ENCODE data around the gene IRX6. TPM values are rescaled to one million over a fixed set of nuclear protein-coding genes. Genes with fewer than 3 reads are reported as not detected.

Gene IRX6
- total and polyA plus RNA-seq, 2 donors (not counting 3 experiments of a cell fraction or from before 2014, with no cell fraction given) = not detected

- H3K27me3 ChIP-seq (ENCODE audit: control insufficient read depth in 2 of 2, insufficient read depth in 2 of 2, low read length in 2 of 2) = no peaks in the 10 kb centered on the region
- no peak overlapping the region for H2AFZ ChIP-seq (ENCODE audit: low read depth, low read length)
- no peak overlapping the region for H3K27ac ChIP-seq (ENCODE audit: insufficient read depth, low read depth, low read length)
- CTCF ChIA-PET = no interaction called here
- no peak overlapping the region for H3K9ac ChIP-seq (replicated peaks; ENCODE audit: extremely low read depth, insufficient read depth, low read length)
- no peak for TF ChIP-seq JUN (IDR thresholded peaks at IDR 0.05; ENCODE audit: borderline replicate concordance, insufficient read depth, insufficient read length, low read depth)
- no peaks in the 10 kb centered on the region for H3K9me1 ChIP-seq (replicated peaks; ENCODE audit: control insufficient read depth, extremely low read depth, insufficient read depth, low read length)
- no peak for FAIRE-seq
- dilution Hi-C loops (cut with MboI; ENCODE audit: extremely low pct_ligation_motif_present, low sequenced_read_pairs) = no loop called here
- no peak for DNase-seq (ENCODE audit: low read depth, low spot score)
- intact Hi-C loops (cut with micrococcal nuclease) = no loop called here
- H3K4me3 ChIP-seq (replicated peaks in 1 of 3; ENCODE audit: insufficient read depth in 1 of 3, low read depth in 1 of 3, low read length in 3 of 3) = no peak overlapping the region
- no peaks in the 10 kb centered on the region for H3K4me1 ChIP-seq (ENCODE audit: control insufficient read depth, extremely low read depth, insufficient read depth, low read length)
- no TSS peak for BruUV-seq (replicated peaks)
- POLR2A ChIA-PET = interaction anchor here (0.6 kb wide), 1 partner anchor 293 kb away, joined by 3 read pairs; no protein-coding TSS in a partner anchor
- no peaks in the 10 kb centered on the region for H3K36me3 ChIP-seq (ENCODE audit: control insufficient read depth in 2 of 2, extremely low read depth in 1 of 2, insufficient read depth in 2 of 2, low read length in 2 of 2)
- H3K4me2 ChIP-seq (ENCODE audit: insufficient read depth, low read length) = no peak overlapping the region
- no peaks in the 10 kb centered on the region for H3K79me2 ChIP-seq (ENCODE audit: control insufficient read depth, insufficient read depth, low read length)
- no peaks in the 10 kb centered on the region for H3K9me3 ChIP-seq (replicated peaks; ENCODE audit: control insufficient read depth, insufficient read depth, low read length)
- H4K20me1 ChIP-seq (replicated peaks; ENCODE audit: control insufficient read depth, extremely low read depth, insufficient read depth, low read length) = no peaks in the 10 kb centered on the region
Measured at GRCh38 chr16:55302635-55303034, 21.4 kb upstream of the IRX6 start.

DNA sequence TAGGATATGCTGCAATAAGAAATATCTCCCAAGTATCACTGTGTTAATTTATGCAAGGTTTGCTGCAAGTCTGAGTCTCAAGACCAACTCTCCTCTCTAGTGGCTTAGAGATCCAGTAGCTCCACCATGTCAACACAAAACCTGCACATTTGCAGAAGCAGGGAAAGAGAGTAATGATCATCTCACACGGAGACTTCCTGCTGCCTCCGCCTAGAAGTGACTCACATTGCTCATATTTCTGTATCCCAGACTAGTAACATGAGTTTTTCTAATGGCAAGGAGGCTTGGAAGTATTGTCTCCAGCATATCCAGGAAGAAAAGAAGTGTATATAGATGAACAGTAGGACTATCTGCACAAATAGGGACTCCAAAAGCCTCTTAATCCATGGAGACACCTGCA lies 15.0 kb upstream of the IRX6 start:
- H3K36me3 ChIP-seq (ENCODE audit: control insufficient read depth in 2 of 2, extremely low read depth in 1 of 2, insufficient read depth in 2 of 2, low read length in 2 of 2) = no peaks in the 10 kb centered on the region
- FAIRE-seq (no peak), DNase-seq (ENCODE audit: low read depth, low spot score) (no peak)
- no peaks in the 10 kb centered on the region for H3K27me3 ChIP-seq (ENCODE audit: control insufficient read depth in 2 of 2, insufficient read depth in 2 of 2, low read length in 2 of 2)
- ChIA-PET POLR2A (no interaction called here), CTCF (no interaction called here)
- no peak overlapping the region for H2AFZ ChIP-seq (ENCODE audit: low read depth, low read length)
- no peak overlapping the region for H3K27ac ChIP-seq (ENCODE audit: insufficient read depth, low read depth, low read length)
- no peak overlapping the region for H3K9ac ChIP-seq (replicated peaks; ENCODE audit: extremely low read depth, insufficient read depth, low read length)
- BruUV-seq (replicated peaks) = no TSS peak
- no peaks in the 10 kb centered on the region for H3K79me2 ChIP-seq (ENCODE audit: control insufficient read depth, insufficient read depth, low read length)
- TF ChIP-seq CTCF (IDR thresholded peaks at IDR 0.05; ENCODE audit: extremely low read depth in 1 of 2, insufficient read depth in 1 of 2, low read depth in 1 of 2, low read length in 2 of 2) (no peak), MAX (IDR thresholded peaks at IDR 0.05; ENCODE audit: insufficient read depth, insufficient read length) (no peak), FOS (IDR thresholded peaks at IDR 0.05; ENCODE audit: borderline replicate concordance, insufficient read depth, low read length) (no peak), EZH2 (IDR thresholded peaks at IDR 0.05; ENCODE audit: borderline replicate concordance, low read depth, low read length, severe bottlenecking) (no peak), JUN (IDR thresholded peaks at IDR 0.05; ENCODE audit: borderline replicate concordance, insufficient read depth, insufficient read length, low read depth) (no peak), POLR2AphosphoS5 (IDR thresholded peaks at IDR 0.05; ENCODE audit: insufficient read depth, low read depth, low read length) (no peak), MYC (IDR thresholded peaks at IDR 0.05; ENCODE audit: low read depth, low read length) (no peak), GATA2 (IDR thresholded peaks at IDR 0.05; ENCODE audit: insufficient read depth, insufficient read length, low read depth, low read length) (no peak)
- intact Hi-C loops (cut with micrococcal nuclease) = no loop called here
- no peak overlapping the region for H3K4me2 ChIP-seq (ENCODE audit: insufficient read depth, low read length)
- dilution Hi-C loops (cut with MboI; ENCODE audit: extremely low pct_ligation_motif_present, low sequenced_read_pairs) = no loop called here
- H4K20me1 ChIP-seq (replicated peaks; ENCODE audit: control insufficient read depth, extremely low read depth, insufficient read depth, low read length) = no peaks in the 10 kb centered on the region
- no peaks in the 10 kb centered on the region for H3K4me1 ChIP-seq (ENCODE audit: control insufficient read depth, extremely low read depth, insufficient read depth, low read length)
- H3K9me1 ChIP-seq (replicated peaks; ENCODE audit: control insufficient read depth, extremely low read depth, insufficient read depth, low read length) = no peaks in the 10 kb centered on the region
- no peaks in the 10 kb centered on the region for H3K9me3 ChIP-seq (replicated peaks; ENCODE audit: control insufficient read depth, insufficient read depth, low read length)
- H3K4me3 ChIP-seq (replicated peaks in 1 of 3; ENCODE audit: insufficient read depth in 1 of 3, low read depth in 1 of 3, low read length in 3 of 3) = no peak overlapping the region

All from endothelial cell of umbilical vein (primary cell).